HG03460 (cell line): ENCODE data around the gene ADAMTS8.

Source experiments
- ATAC-seq: cut with Tn5 transposase; IDR thresholded peaks from one replicate; pipeline ENCODE4 v1.9.1; 2021; ENCODE audit not compliant: unreplicated experiment

ADAMTS8 gene, protein sequence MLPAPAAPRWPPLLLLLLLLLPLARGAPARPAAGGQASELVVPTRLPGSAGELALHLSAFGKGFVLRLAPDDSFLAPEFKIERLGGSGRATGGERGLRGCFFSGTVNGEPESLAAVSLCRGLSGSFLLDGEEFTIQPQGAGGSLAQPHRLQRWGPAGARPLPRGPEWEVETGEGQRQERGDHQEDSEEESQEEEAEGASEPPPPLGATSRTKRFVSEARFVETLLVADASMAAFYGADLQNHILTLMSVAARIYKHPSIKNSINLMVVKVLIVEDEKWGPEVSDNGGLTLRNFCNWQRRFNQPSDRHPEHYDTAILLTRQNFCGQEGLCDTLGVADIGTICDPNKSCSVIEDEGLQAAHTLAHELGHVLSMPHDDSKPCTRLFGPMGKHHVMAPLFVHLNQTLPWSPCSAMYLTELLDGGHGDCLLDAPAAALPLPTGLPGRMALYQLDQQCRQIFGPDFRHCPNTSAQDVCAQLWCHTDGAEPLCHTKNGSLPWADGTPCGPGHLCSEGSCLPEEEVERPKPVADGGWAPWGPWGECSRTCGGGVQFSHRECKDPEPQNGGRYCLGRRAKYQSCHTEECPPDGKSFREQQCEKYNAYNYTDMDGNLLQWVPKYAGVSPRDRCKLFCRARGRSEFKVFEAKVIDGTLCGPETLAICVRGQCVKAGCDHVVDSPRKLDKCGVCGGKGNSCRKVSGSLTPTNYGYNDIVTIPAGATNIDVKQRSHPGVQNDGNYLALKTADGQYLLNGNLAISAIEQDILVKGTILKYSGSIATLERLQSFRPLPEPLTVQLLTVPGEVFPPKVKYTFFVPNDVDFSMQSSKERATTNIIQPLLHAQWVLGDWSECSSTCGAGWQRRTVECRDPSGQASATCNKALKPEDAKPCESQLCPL

DNA sequence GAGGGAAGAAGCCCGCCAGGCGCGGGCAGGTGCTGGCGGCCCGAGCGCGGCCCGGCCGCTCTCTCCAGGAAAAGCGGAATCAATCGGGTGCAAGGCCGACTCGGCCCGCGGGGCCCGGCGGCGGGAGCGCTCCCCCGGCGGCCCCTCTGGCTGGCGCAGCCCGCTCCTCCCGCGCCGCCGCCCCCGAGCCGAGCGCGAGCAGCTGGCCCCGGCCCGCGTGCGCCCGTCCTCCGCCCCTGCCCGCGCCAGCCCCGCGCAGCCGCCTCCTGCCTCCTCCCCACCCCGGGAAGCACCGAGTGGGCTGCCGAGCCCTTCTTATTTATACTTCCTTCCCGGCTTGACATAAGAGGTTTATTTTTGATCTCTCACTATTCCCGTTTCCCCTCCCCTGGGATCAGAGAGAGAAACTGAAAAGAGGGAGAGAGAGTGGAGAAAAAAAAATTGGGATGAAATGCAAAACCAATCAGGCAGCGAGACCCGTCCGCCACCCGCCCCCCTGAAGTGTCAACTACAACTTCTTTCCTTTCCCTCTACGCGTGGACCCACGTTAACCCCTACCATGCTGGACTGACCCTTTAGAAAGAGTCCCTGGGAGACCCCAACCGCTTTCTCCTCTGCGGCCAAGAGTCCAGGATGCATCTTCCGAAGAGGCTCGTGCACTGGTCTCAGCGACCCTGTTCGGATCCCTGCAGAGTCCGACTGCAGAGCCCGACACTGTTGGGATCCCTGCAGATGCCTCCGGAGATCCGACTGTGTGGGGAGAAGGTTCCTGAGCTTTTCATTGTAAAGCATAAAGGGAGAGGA lies at the start of gene ADAMTS8:
ADAMTS8 (minus strand) TSS at position 294 of the 804 bp plus-strand sequence. CDS start 323 bp downstream, outside the sequence.
- no peak for ATAC-seq

DNA sequence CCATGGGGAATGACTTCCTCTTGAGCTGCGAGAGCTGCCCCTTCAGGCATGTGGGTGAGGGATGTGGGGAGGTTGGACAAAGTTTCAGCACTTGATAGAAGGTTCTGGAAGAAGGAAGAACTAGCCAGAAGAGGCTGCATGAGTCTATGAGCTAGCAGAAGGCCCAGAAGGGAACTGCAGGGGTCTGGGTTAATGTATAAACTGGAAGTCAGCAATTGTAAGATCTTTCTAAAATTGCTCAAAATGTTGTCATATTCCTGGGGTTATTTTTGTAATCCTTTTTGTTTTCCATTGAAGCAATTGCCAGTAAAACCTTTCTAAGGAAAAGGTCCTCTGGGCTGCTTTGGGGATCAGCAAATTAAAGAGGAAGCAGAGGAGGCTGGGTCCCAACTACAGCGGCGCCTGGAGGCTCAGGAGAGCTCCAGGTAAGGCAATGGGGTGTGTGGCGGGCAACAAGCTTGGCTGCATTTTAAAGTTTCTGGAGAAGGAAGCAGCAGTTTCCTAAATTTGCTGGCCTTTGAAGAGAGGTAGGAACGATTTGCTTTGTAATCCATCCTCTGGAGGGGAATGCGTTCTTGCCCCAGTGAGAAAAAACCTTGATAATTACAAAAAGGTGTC lies 49.3 kb upstream of the ADAMTS8 start:
- no peak for ATAC-seq

DNA sequence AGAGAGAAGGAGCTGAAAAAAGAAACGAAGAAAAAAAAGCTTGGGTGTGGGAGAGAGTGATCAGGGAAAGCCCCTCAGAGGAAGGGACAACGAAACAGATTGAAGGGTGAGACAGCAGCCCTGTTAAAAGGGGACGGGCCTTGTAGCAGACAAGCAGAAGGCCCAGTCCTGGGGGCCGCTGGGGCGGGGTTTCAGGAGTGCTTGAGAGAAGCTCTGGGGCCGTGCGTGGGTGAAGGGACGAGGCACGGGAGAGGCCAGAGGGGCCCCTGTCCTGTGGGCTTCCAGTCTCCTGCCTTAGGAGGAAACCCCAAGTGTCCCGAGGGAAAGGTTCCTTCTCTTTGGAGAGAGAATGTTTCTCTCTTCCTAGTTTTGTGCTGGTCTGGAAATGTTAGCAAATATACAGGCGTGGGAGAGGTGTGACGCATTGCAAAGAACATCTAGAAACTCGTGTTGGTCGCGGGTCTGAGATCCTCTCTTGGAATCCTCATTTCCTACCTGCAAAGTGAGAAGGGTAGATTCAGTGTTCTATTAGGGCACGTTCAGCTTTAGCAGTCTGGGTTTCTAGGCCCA lies 48.6 kb upstream of the ADAMTS8 start:
- ATAC-seq, result no peak

DNA sequence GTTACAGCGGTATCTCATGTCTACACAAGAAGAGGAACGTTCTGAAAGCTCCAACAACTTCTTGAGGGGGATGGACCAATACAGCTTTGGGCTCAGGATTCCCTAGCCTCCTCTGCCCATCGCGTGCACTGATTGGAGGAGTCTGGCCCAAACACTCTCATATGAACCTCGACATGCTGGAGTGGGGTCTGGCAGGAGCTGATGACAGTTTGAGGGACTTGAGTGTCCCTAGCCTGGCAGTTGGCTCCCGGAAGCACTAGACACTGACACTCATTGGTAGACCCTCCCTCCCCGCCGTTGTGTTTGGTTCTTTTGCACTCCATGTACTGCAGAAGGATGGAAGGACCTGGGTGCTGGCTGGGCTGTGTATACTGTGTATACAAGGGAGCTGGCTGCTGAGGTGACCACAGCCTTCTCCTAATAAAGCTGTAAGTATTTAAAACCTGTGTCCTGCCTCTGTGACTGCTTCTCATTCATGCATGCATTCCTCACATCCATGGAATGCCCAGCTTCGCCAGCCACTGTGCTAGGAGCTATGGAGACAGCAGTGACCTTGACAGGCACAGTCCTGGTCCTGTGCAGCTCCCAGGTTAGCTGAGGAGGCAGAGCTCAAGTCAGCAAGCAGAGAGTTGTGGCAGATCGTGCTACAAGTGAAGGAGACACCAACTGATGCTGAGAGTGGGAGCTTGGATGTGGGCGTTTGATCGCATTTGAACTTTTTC lies 48.0 kb upstream of the ADAMTS8 start:
- no peak for ATAC-seq

DNA sequence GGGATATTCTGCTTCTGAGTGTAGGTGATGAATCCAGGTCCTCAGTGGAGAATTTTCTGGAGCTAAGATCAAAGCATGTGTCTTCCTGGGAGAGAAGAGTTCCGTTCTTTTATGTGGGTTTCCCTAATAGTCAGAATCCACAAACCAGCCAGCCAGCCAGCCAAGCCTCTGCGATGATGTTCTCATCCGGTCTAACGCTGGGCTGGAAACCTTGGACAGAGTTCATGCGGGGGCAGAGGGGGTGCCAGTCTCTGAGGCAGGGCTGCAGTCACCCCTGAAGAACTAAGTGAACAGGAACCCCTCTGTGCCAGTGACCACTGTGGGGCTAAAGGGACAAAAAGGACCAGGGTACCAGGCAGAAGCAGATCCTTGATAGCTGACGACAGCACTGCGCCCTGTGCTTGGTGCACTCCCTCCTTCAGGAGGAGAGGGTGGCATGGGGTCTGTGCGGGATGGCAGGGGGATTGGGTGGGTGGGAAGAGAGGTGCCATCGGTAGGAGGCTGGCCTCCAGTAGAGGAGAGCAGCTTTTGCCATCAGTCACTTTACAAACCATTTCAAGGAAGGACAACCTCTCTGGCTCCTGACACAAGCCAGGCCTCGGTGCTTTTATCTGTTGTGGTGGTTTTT lies 47.1 kb upstream of the ADAMTS8 start:
- ATAC-seq, result no peak

DNA sequence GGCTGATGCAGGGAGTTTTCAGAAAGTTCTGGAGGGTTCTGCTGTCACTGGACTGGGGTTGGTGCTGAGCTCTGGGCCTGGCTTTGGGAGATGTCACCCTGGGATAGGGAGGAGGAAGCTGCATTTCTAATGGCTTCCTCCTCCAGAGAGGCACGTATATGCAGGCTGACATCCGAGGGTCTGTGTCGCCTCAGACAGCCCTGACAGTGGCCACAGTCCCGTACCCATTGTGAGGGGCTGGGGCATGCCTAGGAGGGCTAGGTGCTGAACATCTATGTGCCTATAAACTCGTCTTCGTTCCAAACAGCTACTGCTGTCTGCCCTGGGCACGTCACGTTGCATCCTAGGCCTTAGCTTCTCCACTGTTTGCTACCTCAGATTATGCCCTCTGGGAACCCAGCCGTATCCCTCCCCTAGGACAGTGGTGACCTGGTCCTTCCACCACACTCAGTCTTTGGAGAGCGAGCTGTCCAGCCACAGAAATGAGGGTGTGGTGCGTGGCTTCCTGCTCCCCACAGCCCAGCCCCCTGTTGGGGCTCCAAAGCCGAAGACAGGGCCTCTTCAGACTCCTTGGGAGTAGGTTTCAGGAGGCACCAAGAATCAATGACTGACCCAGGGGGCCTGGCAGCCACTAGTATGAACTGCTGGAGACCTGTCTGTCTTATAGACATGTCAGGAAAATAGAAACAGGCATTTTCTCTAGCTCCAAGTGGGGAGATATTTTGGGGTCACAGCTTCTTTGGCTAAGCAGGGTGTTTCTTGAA lies 46.4 kb upstream of the ADAMTS8 start:
- no peak for ATAC-seq

DNA sequence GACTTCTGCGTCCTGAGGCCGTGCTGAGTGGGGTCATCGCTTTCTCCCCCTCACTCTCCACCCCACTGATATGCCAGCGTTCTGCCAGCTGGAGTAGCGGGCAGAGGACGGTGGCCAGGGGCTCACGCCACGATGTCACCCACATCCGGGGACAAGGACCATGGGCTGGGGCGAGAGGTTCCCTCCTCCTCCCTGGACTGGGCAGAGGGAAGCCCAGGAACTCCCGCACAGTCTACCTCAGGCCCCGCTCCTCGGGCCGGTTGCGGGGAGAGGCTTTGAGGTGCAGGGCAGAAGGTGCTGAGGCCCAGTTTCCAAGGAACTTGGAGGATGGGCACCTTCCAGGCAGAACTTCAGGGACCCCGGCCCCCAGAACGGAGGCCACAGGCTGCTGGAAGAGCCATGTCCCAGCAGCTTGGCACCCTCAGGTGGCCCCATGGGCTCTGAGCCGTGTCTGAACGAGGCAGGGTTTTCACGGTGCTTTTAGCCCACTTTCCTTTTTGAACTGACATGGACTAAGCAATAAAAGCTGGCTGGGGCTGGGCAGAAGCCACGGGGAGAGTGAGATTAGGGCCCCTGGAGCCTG lies 45.5 kb upstream of the ADAMTS8 start:
- ATAC-seq, result no peak

DNA sequence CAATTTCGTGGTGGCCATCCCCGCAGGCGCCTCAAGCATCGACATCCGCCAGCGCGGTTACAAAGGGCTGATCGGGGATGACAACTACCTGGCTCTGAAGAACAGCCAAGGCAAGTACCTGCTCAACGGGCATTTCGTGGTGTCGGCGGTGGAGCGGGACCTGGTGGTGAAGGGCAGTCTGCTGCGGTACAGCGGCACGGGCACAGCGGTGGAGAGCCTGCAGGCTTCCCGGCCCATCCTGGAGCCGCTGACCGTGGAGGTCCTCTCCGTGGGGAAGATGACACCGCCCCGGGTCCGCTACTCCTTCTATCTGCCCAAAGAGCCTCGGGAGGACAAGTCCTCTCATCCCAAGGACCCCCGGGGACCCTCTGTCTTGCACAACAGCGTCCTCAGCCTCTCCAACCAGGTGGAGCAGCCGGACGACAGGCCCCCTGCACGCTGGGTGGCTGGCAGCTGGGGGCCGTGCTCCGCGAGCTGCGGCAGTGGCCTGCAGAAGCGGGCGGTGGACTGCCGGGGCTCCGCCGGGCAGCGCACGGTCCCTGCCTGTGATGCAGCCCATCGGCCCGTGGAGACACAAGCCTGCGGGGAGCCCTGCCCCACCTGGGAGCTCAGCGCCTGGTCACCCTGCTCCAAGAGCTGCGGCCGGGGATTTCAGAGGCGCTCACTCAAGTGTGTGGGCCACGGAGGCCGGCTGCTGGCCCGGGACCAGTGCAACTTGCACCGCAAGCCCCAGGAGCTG lies 44.8 kb upstream of the ADAMTS8 start:
- ATAC-seq, result no peak

DNA sequence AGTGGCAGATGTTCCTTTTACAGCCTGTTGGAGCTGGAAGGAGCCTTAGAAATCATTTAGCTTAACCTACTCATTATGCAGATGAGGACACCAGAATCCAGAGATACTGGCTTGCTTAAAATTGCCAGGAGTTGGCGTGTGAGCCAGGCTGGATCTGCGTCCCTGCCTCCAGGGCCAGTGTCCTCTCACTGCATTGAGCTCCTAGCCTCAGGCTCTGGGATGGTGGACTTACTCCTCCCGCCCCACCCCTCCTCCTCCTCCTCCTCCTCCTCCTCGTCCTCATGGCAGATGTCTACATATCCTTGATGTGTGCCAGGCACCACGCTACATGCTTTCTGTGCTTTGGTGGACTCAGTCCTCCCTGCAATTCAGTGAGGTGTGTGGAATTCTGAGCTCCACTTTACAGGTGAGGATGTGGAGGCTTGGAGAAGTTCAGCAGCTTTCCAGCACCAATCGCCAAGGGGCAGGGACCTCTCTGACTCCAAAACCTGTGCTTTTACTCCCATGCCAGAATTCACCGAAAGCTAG lies 44.1 kb upstream of the ADAMTS8 start:
- no peak for ATAC-seq

DNA sequence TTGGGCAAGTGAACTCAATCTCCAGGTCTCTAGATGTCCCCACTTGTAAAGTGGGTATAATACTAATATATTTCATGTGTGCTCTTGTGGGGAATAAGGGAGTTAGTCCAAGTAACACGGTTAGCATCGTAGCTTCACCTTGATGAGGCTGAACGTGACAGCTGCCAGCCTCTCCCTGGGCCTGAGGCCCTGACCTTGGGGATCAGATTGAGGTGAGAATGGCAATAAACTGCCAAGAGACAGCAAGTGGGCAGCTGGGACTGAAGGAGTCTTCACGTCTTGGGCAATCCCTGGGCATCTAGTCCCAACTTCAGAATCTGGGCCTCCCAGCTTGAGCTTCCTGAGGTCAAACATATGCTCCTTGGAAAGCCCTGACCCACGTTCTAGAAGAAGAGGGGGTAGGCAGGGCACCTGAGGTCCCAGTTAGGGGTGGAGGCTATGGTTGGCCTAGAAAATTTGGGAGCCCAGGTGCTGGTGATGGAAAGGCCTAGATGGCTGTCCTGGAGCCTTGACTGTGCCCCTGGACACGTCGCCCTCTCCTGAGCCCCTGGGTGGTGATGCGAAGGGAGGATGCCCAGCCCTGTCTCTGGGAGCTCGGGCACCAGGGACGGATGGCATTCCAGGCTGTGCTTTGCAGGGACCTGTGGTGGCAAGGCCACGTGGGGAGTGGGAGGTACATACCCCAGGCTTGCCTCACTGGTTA lies 43.5 kb upstream of the ADAMTS8 start:
- ATAC-seq, result no peak

DNA sequence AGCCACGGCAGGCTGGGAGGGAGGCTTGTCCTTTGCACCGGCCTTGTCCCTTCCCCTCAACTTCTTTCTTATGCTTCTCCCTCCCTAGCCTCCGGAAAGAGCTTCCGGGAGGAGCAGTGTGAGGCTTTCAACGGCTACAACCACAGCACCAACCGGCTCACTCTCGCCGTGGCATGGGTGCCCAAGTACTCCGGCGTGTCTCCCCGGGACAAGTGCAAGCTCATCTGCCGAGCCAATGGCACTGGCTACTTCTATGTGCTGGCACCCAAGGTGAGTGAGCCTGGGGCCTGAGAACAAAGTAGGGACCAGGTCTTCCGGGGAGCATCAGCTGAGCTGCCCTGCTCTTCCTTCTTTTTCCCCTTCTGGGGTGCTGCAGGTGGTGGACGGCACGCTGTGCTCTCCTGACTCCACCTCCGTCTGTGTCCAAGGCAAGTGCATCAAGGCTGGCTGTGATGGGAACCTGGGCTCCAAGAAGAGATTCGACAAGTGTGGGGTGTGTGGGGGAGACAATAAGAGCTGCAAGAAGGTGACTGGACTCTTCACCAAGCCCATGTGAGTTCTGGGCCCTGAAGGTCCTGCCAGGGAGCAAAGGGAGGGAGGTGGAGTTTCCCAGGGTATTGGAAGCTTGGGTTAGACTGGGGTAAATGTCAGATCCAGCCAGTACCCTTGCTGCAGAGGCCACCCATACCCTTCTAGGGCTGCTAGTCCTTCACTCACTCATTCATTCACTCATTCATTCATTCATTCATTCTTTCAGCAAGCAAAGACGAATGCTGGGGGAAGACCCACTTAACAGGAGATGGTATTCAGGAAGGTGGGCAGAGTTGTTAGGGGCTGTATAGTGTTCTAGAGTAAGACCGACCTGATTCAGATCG lies 42.7 kb upstream of the ADAMTS8 start:
- ATAC-seq, result no peak

DNA sequence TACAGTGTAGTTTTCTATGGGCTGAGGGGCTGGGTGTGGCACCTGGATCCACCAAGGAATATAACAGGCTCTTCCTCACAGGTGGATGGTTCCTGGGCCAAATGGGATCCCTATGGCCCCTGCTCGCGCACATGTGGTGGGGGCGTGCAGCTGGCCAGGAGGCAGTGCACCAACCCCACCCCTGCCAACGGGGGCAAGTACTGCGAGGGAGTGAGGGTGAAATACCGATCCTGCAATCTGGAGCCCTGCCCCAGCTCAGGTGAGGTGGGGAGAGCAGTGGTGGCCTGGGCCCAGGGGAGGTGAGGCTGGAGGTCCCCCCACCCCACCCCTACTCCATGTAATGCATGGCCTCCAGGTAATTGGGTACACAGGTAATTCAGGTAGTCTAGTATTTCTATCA lies 40.8 kb upstream of the ADAMTS8 start:
- no peak for ATAC-seq

DNA sequence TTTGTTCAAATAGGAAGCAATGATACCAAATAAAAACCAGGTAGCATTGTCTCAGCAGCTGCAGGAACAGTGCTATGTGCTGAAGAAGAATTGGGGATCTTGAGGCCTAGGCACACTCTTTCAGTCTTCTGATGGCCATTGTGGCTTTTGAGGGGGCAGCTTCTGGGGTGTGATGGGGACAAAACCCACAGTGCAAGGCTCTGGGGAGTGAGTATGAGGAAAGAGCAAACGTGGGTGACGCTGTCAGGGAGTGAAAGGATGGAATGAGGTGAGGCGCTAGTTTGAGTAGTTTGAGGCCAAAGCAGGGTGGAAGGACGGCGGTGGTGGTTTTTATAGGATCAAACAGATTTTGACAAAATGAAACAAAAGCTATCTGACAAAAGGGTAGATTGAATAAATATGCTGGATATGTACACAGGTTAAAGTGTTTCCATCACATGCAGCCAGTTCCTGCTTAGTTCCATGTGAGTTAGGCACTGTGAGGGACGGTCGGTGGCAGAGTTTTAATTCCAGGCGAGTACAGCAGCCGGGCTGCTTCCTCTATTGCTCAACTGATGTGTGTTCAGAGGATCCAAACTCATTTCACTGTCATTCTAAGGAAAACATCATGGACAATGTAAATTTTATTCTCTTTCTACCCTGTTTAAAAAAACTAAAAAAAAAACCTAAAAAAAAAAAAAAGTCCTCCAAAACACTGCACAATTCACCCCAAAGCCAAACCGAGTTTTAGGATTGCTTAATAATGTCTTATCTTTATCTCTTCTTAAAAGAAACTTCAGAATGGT lies 38.9 kb upstream of the ADAMTS8 start:
- no peak for ATAC-seq

DNA sequence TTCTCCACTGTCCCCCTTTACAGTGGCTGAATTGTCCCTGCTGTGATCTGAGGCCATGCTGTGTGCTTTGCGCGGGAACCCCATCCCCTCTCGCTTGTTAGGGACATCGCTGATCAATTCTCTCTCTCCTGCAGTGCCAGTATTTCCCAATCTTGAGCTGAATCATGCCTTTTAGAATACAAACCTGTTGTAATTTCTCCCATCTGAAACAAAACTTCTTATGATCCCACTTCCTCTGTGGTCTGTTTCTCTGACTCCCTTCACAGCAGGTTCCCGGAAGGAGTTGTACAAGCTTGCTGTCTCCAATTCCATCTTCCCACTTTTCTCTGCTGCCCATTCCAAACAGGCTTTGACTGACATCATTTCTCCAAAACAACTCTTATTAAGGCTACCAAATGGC lies 36.9 kb upstream of the ADAMTS8 start:
- no peak for ATAC-seq

DNA sequence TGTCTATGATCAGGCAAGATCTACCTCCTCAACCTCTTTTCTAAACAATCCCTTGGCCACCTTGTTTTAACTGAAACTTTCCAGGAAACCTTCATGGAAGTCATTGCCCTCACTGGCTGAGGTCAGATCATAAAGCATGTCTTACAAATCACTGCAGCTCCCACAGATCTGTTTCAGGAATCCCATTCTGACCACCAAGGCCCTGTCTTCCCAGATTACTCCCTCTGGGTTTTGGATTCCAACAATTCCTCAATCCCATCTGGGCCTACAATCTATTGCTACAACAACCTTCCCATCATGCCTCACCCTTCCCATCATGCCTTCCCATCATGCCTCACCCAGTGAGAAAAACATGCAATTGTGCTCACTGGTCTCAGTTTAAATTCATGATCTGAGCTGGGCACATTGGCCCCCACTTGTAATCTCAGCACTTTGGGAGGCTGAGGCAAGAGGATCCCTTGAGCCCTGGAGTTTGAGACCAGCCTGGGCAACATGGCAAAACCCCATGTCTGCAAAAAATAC lies 35.9 kb upstream of the ADAMTS8 start:
- ATAC-seq, result no peak
